Measurements from ENCODE around the gene DBI.

Gene DBI

GRCh38 chr2:119352357-119352756 is 14.4 kb upstream of the DBI start:
- Mint-ChIP-seq H3K36me3 (ENCODE audit: low read depth) (peaks cover 4% of the 10 kb centered on the region), H3K27ac (no peak overlapping the region), H3K27me3 (ENCODE audit: low read depth) (no peaks in the 10 kb centered on the region), H3K4me1 (peaks cover 17% of the 10 kb centered on the region), H3K9me3 (no peaks in the 10 kb centered on the region), H3K4me3 (no peak overlapping the region)
- TF ChIP-seq CTCF (IDR thresholded peaks at IDR 0.05; ENCODE audit: unreplicated experiment in 3 of 3) = no peak

- Mint-ChIP-seq H3K9me3 (no peaks in the 10 kb centered on the region), H3K4me1 (peaks cover 17% of the 10 kb centered on the region), H3K36me3 (ENCODE audit: low read depth) (peaks cover 4% of the 10 kb centered on the region), H3K27ac (no peak overlapping the region), H3K27me3 (ENCODE audit: low read depth) (no peaks in the 10 kb centered on the region), H3K4me3 (no peak overlapping the region)
- no peak for TF ChIP-seq CTCF (IDR thresholded peaks at IDR 0.05; ENCODE audit: unreplicated experiment in 3 of 3)
Observed at GRCh38 chr2:119354860-119355259, 11.9 kb upstream of the DBI start.

- peaks cover 4% of the 10 kb centered on the region for H3K36me3 Mint-ChIP-seq (ENCODE audit: low read depth)
- H3K9me3 Mint-ChIP-seq = no peaks in the 10 kb centered on the region
- no peaks in the 10 kb centered on the region for H3K27me3 Mint-ChIP-seq (ENCODE audit: low read depth)
- no peak for TF ChIP-seq CTCF (IDR thresholded peaks at IDR 0.05; ENCODE audit: unreplicated experiment in 3 of 3)
- H3K4me1 Mint-ChIP-seq = peaks cover 2% of the 10 kb centered on the region
- no peak overlapping the region for H3K27ac Mint-ChIP-seq
- H3K4me3 Mint-ChIP-seq = no peak overlapping the region
Observed at GRCh38 chr2:119359774-119360173, 7.0 kb upstream of the DBI start.

- Mint-ChIP-seq H3K36me3 (ENCODE audit: low read depth) (peaks cover 4% of the 10 kb centered on the region), H3K4me1 (peaks cover 7% of the 10 kb centered on the region), H3K9me3 (no peaks in the 10 kb centered on the region), H3K27ac (no peak overlapping the region), H3K27me3 (ENCODE audit: low read depth) (no peaks in the 10 kb centered on the region), H3K4me3 (no peak overlapping the region)
- no peak for TF ChIP-seq CTCF (IDR thresholded peaks at IDR 0.05; ENCODE audit: unreplicated experiment in 3 of 3)
Observed at GRCh38 chr2:119360423-119360966, 6.3 kb upstream of the DBI start.

GRCh38 chr2:119364798-119365197 is 2.0 kb upstream of the DBI start:
- peak overlapping the region; percentile 98 to 99 (median 98) for H3K4me3 Mint-ChIP-seq
- H3K4me1 Mint-ChIP-seq = peaks cover 22% of the 10 kb centered on the region
- H3K36me3 Mint-ChIP-seq (ENCODE audit: low read depth) = peaks cover 15% of the 10 kb centered on the region
- no peaks in the 10 kb centered on the region for H3K27me3 Mint-ChIP-seq (ENCODE audit: low read depth)
- peak overlapping the region in 2 of 3 experiments; percentile 74 to 88 for H3K27ac Mint-ChIP-seq
- TF ChIP-seq CTCF (IDR thresholded peaks at IDR 0.05; ENCODE audit: unreplicated experiment in 3 of 3) = no peak
- H3K9me3 Mint-ChIP-seq = no peaks in the 10 kb centered on the region

GRCh38 chr2:119365436-119365835 is 1.3 kb upstream of the DBI start:
- no peaks in the 10 kb centered on the region for H3K9me3 Mint-ChIP-seq
- H3K27me3 Mint-ChIP-seq (ENCODE audit: low read depth) = no peaks in the 10 kb centered on the region
- H3K4me1 Mint-ChIP-seq = peaks cover 24% of the 10 kb centered on the region
- peak overlapping the region; percentile 74 to 98 (median 88) for H3K27ac Mint-ChIP-seq
- peaks cover 21% of the 10 kb centered on the region for H3K36me3 Mint-ChIP-seq (ENCODE audit: low read depth)
- peak overlapping the region; percentile 98 to 99 (median 98) for H3K4me3 Mint-ChIP-seq
- no peak for TF ChIP-seq CTCF (IDR thresholded peaks at IDR 0.05; ENCODE audit: unreplicated experiment in 3 of 3)
